Uterus (tissue), 4 donors: ENCODE measurements around the gene GLIS1. TPM values are rescaled to one million over a fixed set of nuclear protein-coding genes. Genes with fewer than 3 reads are reported as not detected.

Experiments
- DNase-seq, 2 donors: peaks; one replicate each; pipeline ENCODE4 v3.0.0-alpha.2; 2019 to 2020
- H3K27ac ChIP-seq, 2 donors: fragments of 200-600 bp; sonication (generic); 1 replicate in 1 of 2; 2 replicates in 1 of 2; pipeline ENCODE4 v1.5.1; 2016 to 2018
- H3K27me3 ChIP-seq, 2 donors: fragments of 200-600 bp; sonication (generic); one replicate each; pipeline ENCODE4 v1.5.1; 2018 to 2019; ENCODE audit warnings: control low read depth in 1 of 2
- H3K36me3 ChIP-seq, 2 donors: fragments of 200-600 bp; sonication (generic); one replicate each; pipeline ENCODE4 v1.5.1; 2019; ENCODE audit warnings: control low read depth in 1 of 2
- H3K4me1 ChIP-seq, 2 donors: fragments of 200-600 bp; sonication (generic); one replicate each; pipeline ENCODE4 v1.5.1; 2018 to 2019; ENCODE audit warnings: control low read depth in 1 of 2
- H3K4me3 ChIP-seq, 2 donors: fragments of 200-600 bp; sonication (generic); 1 replicate in 1 of 2; 2 replicates in 1 of 2; pipeline ENCODE4 v1.5.1; 2018 to 2019; ENCODE audit warnings: mild to moderate bottlenecking in 1 of 2
- H3K9me3 ChIP-seq, 2 donors: fragments of 200-600 bp; sonication (generic); one replicate each; pipeline ENCODE4 v1.5.1; 2019; ENCODE audit warnings: control low read depth in 1 of 2
- POLR2A ChIP-seq, 2 donors: fragments of 450-650 bp; IDR thresholded peaks; one replicate each; pipeline ENCODE4 v1.6.1; 2016; ENCODE audit warnings: antibody characterized with exemption in 2 of 2, mild to moderate bottlenecking in 1 of 2, moderate library complexity in 1 of 2
- intact Hi-C: fragments of 100-400 bp; cut with DNase I; formaldehyde crosslinking; loops from one replicate; pipeline ENCODE4 v1.15.1; 2023; ENCODE audit warnings: low total_unique reads
- total RNA-seq, 4 donors: library from RNA; depleted of rRNA in 3 of 4; stranded (reverse); fragments of >200 nt in 3 of 4; gene quantifications; one replicate each; pipeline versions ENCODE4 v1.1.0 to v1.2.4, GENCODE V29; 2014 to 2023
- TF ChIP-seq, protein P1 (sequence below), 4 experiments: fragments of 200-600 bp in 2 of 4; fragments of 450-650 bp in 2 of 4; sonication (generic) in 2 of 4; IDR thresholded peaks; one replicate each; pipeline ENCODE4 v1.5.1; 2016 to 2019; ENCODE audit warnings: antibody characterized with exemption in 4 of 4, mild to moderate bottlenecking in 2 of 4, moderate library complexity in 1 of 4
- donor health status: DM: yes; HTN: yes; CAD: no.

Gene GLIS1
- total RNA-seq, 4 donors from 2014 or later: 0.21 to 1.0 TPM; not detected in 2

DNA sequence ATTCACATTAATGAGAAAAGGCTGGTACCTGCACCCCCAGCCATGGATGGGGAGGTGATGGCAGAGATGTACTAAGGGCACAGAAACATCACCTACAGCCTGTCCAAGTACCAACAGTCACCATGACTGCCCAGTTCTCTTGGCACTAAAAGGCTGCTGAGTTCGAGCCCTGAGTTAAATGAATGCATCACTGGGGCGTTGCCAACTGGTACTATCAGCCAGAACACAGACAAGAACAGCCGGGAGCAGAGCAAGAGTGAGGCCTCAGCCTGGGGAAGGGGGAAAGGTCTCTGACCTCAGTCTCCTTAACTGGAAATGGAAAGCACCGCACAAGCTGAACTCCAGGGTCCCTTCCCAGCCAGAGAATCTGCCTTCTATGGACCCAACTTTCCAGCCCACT is 60.5 kb downstream of the GLIS1 start:
- no peaks in the 10 kb centered on the region for H3K9me3 ChIP-seq
- DNase-seq: no peak
- intact Hi-C loops: no loop called here
- H3K27ac ChIP-seq: peak overlapping the region in 1 of 2 donors; percentile 20
- H3K36me3 ChIP-seq: no peaks in the 10 kb centered on the region
- no peak overlapping the region for H3K4me3 ChIP-seq
- H3K4me1 ChIP-seq: no peaks in the 10 kb centered on the region
- no peaks in the 10 kb centered on the region for H3K27me3 ChIP-seq
- TF ChIP-seq POLR2A (IDR thresholded peaks at IDR 0.05): no peak
- TF ChIP-seq, protein P1, sequence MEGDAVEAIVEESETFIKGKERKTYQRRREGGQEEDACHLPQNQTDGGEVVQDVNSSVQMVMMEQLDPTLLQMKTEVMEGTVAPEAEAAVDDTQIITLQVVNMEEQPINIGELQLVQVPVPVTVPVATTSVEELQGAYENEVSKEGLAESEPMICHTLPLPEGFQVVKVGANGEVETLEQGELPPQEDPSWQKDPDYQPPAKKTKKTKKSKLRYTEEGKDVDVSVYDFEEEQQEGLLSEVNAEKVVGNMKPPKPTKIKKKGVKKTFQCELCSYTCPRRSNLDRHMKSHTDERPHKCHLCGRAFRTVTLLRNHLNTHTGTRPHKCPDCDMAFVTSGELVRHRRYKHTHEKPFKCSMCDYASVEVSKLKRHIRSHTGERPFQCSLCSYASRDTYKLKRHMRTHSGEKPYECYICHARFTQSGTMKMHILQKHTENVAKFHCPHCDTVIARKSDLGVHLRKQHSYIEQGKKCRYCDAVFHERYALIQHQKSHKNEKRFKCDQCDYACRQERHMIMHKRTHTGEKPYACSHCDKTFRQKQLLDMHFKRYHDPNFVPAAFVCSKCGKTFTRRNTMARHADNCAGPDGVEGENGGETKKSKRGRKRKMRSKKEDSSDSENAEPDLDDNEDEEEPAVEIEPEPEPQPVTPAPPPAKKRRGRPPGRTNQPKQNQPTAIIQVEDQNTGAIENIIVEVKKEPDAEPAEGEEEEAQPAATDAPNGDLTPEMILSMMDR (IDR thresholded peaks at IDR 0.05): no peak

DNA sequence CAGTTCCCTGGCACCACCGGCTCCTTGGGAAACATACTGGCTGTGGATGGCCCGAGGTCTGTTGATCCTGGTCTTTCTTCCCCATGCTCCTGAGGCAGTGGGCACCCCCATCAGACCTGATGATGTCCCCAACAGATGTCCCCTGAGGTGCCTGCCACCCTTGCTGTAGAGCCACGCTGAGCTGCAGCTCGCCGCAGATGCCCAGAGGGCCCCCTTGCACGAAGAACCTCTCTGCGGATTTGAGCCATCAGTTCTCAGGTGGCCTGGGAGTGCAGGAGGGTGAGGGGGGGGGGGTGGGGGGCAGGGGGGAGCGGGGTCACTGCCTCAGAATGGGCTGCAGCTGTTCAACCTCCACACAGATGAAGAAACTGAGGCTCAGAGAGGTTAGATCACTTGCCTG is 60.9 kb downstream of the GLIS1 start:
- no peaks in the 10 kb centered on the region for H3K9me3 ChIP-seq
- no peak for TF ChIP-seq POLR2A (IDR thresholded peaks at IDR 0.05)
- TF ChIP-seq, protein P1 (IDR thresholded peaks at IDR 0.05): no peak
- no peaks in the 10 kb centered on the region for H3K36me3 ChIP-seq
- H3K4me3 ChIP-seq: no peak overlapping the region
- no peak overlapping the region for H3K27ac ChIP-seq
- DNase-seq: no peak
- H3K27me3 ChIP-seq: no peaks in the 10 kb centered on the region
- no peaks in the 10 kb centered on the region for H3K4me1 ChIP-seq
- intact Hi-C loops: no loop called here

DNA sequence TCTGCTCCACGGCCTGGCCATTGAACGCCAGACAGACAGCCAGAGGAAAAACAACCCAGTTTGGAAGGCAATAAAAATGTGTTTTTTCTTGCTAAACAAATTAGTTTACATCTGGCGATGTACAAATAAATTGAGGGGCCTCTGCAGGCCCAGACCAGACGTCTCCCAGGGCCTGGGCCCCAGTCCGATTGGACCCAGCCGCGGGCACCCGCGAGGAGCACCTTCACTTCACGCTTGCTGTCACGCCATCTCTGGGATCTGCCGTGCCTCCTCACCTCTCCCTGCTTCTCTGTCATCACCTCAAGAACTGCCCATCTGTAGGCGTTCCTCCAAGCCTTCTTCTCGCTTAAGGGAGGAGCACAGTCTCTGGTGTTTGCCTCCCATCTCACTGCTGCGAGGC is 61.5 kb downstream of the GLIS1 start:
- DNase-seq: no peak
- no peak overlapping the region for H3K27ac ChIP-seq
- intact Hi-C loops: no loop called here
- H3K36me3 ChIP-seq: no peaks in the 10 kb centered on the region
- no peaks in the 10 kb centered on the region for H3K27me3 ChIP-seq
- TF ChIP-seq, protein P1 (IDR thresholded peaks at IDR 0.05): no peak
- no peak for TF ChIP-seq POLR2A (IDR thresholded peaks at IDR 0.05)
- H3K4me1 ChIP-seq: no peaks in the 10 kb centered on the region
- no peak overlapping the region for H3K4me3 ChIP-seq
- H3K9me3 ChIP-seq: no peaks in the 10 kb centered on the region

DNA sequence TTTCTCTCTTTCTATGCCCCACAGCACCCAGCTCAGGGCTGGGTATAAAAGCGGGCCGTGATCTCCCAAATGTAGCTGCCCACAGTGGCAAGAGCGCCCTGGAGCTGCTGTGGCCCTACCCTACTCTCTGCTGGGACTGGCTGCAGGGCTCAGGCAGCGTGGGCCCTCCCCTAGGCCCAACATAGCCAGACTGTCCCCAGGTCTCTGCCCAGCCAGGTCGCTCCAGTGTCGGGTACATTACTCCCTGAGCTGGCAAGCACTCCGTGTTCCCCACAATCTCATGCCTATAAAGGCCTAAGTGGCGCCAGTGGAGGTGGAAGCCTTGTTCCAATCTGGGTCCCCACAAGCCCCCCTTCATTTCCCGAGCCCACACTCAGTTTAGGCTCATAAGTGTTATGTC is 66.2 kb downstream of the GLIS1 start:
- H3K4me1 ChIP-seq: no peaks in the 10 kb centered on the region
- no peaks in the 10 kb centered on the region for H3K36me3 ChIP-seq
- no peaks in the 10 kb centered on the region for H3K27me3 ChIP-seq
- intact Hi-C loops: no loop called here
- TF ChIP-seq POLR2A (IDR thresholded peaks at IDR 0.05): no peak
- TF ChIP-seq, protein P1 (IDR thresholded peaks at IDR 0.05): no peak
- H3K4me3 ChIP-seq: no peak overlapping the region
- no peak overlapping the region for H3K27ac ChIP-seq
- H3K9me3 ChIP-seq: no peaks in the 10 kb centered on the region
- no peak for DNase-seq

DNA sequence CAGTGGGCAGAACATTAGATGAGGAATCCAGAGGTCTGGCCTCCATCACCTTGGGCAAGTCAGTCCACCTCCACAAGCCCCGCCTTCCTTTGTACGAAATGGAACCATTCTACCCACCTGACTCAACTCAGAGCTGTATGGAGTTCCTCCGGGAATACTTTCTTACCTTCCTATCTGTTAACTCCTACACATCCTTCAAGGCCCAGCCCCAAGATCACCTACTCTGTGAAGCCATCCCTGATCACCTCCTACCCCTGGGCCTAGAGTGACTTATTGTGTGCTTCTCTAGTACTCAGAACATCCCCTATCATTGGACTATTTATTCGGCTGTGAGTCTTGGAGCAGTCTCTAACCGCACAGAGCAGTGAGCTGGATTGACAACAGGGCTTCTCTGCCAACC is 66.7 kb downstream of the GLIS1 start:
- intact Hi-C loops: no loop called here
- no peaks in the 10 kb centered on the region for H3K36me3 ChIP-seq
- H3K4me3 ChIP-seq: no peak overlapping the region
- no peak overlapping the region for H3K27ac ChIP-seq
- H3K9me3 ChIP-seq: no peaks in the 10 kb centered on the region
- TF ChIP-seq POLR2A (IDR thresholded peaks at IDR 0.05): no peak
- TF ChIP-seq, protein P1 (IDR thresholded peaks at IDR 0.05): no peak
- no peaks in the 10 kb centered on the region for H3K4me1 ChIP-seq
- no peaks in the 10 kb centered on the region for H3K27me3 ChIP-seq
- no peak for DNase-seq
